Measurements from ENCODE around the gene ENO1.

ENO1 gene

DNA sequence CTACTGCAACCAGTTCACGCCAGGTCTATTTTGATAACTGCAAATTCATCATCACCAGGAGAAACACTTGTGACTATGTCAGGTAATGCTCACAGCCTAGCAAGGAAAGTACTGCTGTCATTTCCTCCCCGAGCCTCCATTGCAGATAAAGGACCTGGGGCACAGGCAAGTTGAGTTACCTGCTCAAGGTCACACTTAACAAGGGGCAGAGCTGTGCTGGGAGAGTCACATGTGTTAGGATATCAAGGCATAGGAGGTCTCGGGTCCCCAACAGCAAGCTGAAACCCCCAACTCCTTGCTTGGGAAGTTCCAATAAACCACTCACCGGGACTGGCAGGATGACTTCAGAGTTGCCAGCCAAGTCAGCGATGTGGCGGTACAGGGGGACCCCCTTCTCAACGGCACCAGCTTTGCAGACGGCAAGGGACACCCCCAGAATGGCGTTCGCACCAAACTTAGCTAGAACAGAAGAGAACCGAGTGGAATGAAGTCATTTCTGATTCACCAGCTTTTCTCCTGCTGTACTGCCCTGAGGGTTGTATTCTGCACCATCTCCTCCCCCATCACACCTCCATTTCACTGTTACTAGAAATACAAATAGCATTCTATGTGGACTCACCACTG is 11.6 kb downstream of the ENO1 start:
- TF ChIP-seq, protein P1, sequence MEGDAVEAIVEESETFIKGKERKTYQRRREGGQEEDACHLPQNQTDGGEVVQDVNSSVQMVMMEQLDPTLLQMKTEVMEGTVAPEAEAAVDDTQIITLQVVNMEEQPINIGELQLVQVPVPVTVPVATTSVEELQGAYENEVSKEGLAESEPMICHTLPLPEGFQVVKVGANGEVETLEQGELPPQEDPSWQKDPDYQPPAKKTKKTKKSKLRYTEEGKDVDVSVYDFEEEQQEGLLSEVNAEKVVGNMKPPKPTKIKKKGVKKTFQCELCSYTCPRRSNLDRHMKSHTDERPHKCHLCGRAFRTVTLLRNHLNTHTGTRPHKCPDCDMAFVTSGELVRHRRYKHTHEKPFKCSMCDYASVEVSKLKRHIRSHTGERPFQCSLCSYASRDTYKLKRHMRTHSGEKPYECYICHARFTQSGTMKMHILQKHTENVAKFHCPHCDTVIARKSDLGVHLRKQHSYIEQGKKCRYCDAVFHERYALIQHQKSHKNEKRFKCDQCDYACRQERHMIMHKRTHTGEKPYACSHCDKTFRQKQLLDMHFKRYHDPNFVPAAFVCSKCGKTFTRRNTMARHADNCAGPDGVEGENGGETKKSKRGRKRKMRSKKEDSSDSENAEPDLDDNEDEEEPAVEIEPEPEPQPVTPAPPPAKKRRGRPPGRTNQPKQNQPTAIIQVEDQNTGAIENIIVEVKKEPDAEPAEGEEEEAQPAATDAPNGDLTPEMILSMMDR (IDR thresholded peaks at IDR 0.05; ENCODE audit: low read depth, low read length) = no peak
- no peak overlapping the region for H3K4me3 ChIP-seq (ENCODE audit: low read depth, low read length)

DNA sequence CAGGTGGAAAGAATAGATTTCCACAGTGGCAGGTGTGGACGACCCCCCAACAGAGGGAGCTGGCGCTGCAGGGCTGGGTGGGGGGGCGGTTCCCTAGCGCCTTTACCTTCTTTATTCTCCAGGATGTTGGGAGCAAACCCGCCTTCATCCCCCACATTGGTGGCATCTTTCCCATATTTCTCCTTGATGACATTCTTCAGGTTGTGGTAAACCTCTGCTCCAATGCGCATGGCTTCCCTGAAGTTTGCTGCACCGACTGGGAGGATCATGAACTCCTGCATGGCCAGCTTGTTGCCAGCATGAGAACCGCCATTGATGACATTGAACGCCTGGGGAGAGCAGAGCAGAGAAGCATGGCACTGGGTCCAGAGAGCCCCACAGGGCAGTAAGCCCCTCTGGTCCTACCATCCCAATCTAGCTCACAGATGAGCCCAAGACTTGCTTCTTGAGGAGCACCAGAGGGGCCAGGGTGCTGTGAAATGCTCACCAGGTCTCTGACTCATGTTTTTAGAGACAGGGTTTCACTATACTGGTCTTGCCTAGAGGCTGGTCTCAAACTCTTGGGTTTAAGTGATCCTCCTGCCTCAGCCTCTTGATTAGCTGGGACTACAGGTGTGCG is 12.2 kb downstream of the ENO1 start:
- TF ChIP-seq, protein P1 (IDR thresholded peaks at IDR 0.05; ENCODE audit: low read depth, low read length) = no peak
- no peak overlapping the region for H3K4me3 ChIP-seq (ENCODE audit: low read depth, low read length)

GRCh38 chr1:8864713-8865344 is 13.7 kb downstream of the ENO1 start:
- TF ChIP-seq, protein P1 (IDR thresholded peaks at IDR 0.05; ENCODE audit: low read depth, low read length) = no peak

GRCh38 chr1:8863794-8864233 is 14.7 kb downstream of the ENO1 start:
- TF ChIP-seq, protein P1 (IDR thresholded peaks at IDR 0.05; ENCODE audit: low read depth, low read length) = no peak

More at GRCh38 chr1:8864713-8865344, 13.7 kb downstream of the ENO1 start:
- no peak overlapping the region for H3K4me3 ChIP-seq (ENCODE audit: low read depth, low read length)

GRCh38 chr1:8863138-8863537 is 15.3 kb downstream of the ENO1 start:
- TF ChIP-seq, protein P1 (IDR thresholded peaks at IDR 0.05; ENCODE audit: low read depth, low read length) = no peak

More at GRCh38 chr1:8863794-8864233, 14.7 kb downstream of the ENO1 start:
- H3K4me3 ChIP-seq (ENCODE audit: low read depth, low read length) = no peak overlapping the region

DNA sequence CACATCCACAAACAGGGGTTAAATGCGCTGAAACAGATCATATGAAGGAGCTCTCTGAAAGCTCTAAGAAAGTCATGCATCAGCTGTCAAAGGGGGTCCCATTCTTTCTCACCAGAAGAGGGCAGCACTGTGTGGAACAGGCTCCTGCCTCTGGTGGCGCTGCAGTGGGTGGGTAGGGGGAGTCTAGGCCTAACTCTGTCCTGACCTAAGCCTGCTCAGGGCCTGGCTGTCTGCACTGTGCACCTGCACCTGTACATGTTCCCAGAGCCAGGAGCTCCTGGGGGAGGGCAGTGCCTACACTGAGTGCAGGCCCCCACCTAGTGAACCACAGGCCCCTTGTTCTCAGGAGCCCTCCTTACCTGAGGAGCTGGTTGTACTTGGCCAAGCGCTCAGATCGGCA is 16.0 kb downstream of the ENO1 start:
- no peak overlapping the region for H3K4me3 ChIP-seq (ENCODE audit: low read depth, low read length)

More at GRCh38 chr1:8863138-8863537, 15.3 kb downstream of the ENO1 start:
- H3K4me3 ChIP-seq (ENCODE audit: low read depth, low read length) = no peak overlapping the region

More for the DNA sequence above, 16.0 kb downstream of the ENO1 start:
- TF ChIP-seq, protein P1 (IDR thresholded peaks at IDR 0.05; ENCODE audit: low read depth, low read length) = peak; percentile 55

Data from WI38 (cell line).